ENCODE results near the gene SRSF6. TPM values are rescaled to one million over a fixed set of nuclear protein-coding genes. Genes with fewer than 3 reads are reported as not detected.

SRSF6 gene
- total and polyA plus RNA-seq, 2 experiments from 2014 or later: 60.1 to 61.5 TPM

- TF ChIP-seq ZNF462 (CRISPR knock-in tag; IDR thresholded peaks at IDR 0.05) (no peak), ZNF114 (CRISPR knock-in tag; IDR thresholded peaks at IDR 0.05) (no peak)
These were observed 6.0 kb downstream of the SRSF6 start (continued) for GRCh38 chr20:43463527-43464218.

GRCh38 chr20:43464219-43464790, 6.6 kb downstream of the SRSF6 start:
- peaks cover 7% of the 10 kb centered on the region; the same call in 2 of the 3 replicates for H3K4me1 Mint-ChIP-seq
- peaks cover 21% of the 10 kb centered on the region for H3K79me2 ChIP-seq (replicated peaks; ENCODE audit: insufficient read depth)
- H3K27me3 ChIP-seq (ENCODE audit: insufficient read depth): no peaks in the 10 kb centered on the region
- no peak overlapping the region for H3K4me3 ChIP-seq
- no peak for DNase-seq (ENCODE audit: low spot score)
- H3K27ac ChIP-seq (ENCODE audit: low read depth): no peak overlapping the region
- H2AFZ ChIP-seq: no peak overlapping the region
- peak; percentile 9; the same call in 1 of the 3 replicates for ATAC-seq
- peaks cover 78% of the 10 kb centered on the region for H3K36me3 Mint-ChIP-seq (ENCODE audit: low read depth)
- H3K27me3 Mint-ChIP-seq (ENCODE audit: insufficient read depth, low read depth, poor library complexity): peaks cover 4% of the 10 kb centered on the region
- no peaks in the 10 kb centered on the region for H3K4me1 ChIP-seq (ENCODE audit: insufficient read depth)
- H3K36me3 ChIP-seq (ENCODE audit: insufficient read depth): peaks cover 61% of the 10 kb centered on the region
- H3F3A ChIP-seq (replicated peaks; ENCODE audit: low read depth): peaks cover 7% of the 10 kb centered on the region; the same call in 1 of the 2 replicates
- H3K27ac Mint-ChIP-seq: no peak overlapping the region
- peaks cover 35% of the 10 kb centered on the region for H4K20me1 ChIP-seq (replicated peaks; ENCODE audit: insufficient read depth)
- no peak overlapping the region for H3K4me2 ChIP-seq
- no peaks in the 10 kb centered on the region for H3K9me2 ChIP-seq (ENCODE audit: insufficient read depth)
- H3K9me3 Mint-ChIP-seq: no peaks in the 10 kb centered on the region; the same call in 2 of the 3 replicates
- H3K4me3 Mint-ChIP-seq: no peak overlapping the region
- TF ChIP-seq ETS1 (IDR thresholded peaks at IDR 0.05) (no peak), NANOG (IDR thresholded peaks at IDR 0.05; ENCODE audit: borderline replicate concordance) (no peak), ZNF114 (CRISPR knock-in tag; IDR thresholded peaks at IDR 0.05) (no peak), JUNB (IDR thresholded peaks at IDR 0.05; ENCODE audit: unreplicated experiment) (no peak), EZH2phosphoT487 (IDR thresholded peaks at IDR 0.05; ENCODE audit: unreplicated experiment) (no peak), EZH2 (IDR thresholded peaks at IDR 0.05; ENCODE audit: low read depth, unreplicated experiment) (no peak), CREB1 (CRISPR knock-in tag; IDR thresholded peaks at IDR 0.05; ENCODE audit: low read depth) (no peak), STAT1 (IDR thresholded peaks at IDR 0.05; ENCODE audit: unreplicated experiment) (no peak), REST (IDR thresholded peaks at IDR 0.05; ENCODE audit: unreplicated experiment) (no peak)

All from GM23338 (cell line).